ENCODE results near the gene DNAH10.

Gene DNAH10

DNA sequence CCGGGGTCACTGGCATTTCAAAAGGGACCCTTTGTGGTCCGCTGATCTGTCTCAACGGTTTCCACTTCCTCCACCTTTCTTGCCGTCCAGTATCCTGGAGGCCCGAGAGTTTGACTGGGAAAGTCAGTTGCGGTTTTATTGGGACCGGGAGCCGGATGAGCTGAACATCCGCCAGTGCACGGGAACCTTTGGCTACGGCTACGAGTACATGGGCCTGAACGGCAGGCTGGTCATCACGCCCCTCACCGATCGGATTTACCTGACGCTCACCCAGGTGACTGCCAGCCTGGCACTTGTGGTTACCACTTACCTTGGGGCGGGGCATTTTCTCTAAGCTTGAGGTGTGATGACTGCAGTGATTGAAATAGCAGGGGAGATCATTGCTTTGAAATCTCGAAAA, 83.8 kb downstream of the DNAH10 start:
- DNase-seq, result no peak

DNA sequence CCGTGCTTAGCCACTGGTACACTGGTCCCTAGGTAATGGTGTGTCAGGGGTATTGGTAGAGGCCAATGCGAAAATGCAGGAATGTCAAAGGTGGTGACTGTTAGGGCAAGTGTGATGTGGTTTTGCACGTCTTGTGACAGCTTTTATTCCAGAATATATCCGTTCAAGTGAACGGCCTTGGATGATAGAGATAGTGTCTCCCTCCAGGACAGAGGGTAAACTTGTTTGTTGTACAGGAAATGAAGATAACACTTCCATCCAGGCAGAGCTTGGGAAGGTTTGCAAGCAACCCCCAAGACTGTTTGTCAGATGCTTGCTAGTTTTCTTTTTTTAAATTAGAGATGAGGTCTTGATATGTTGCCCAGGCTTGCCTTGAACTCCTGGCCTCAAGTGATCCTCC, 84.2 kb downstream of the DNAH10 start:
- no peak for DNase-seq

DNA sequence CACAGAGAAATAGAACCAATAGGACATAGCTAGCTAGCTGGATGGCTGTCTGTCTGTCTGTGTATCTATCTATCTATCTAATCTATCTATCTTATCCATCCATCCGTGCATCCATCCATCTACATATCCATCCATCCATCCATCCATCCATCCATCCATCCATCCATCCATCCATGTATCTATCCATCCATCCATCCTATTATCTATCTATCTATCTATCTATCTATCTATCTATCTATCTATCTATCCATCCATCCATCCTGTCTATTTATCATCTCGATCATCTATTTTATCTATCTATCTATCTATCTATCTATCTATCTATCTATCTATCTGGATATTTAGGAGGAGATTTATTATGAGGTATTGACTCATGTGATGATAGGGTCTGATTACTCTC, 84.9 kb downstream of the DNAH10 start:
- DNase-seq, result no peak

DNA sequence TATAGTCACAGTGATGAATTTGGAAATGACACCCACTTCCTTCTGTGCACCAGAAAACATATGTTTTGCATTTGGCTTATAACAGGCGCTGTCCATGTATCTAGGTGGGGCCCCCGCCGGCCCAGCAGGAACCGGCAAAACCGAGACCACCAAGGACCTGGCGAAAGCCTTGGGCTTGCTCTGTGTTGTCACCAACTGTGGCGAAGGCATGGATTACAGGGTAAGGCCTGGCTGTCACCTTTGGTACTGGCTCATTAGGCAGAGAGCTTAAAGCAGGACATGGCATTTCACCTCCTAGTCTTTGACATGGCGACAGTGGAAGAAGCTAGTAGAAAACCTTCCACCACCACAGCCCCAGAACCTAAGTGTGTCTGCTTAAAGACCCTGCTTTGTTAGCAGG, 85.8 kb downstream of the DNAH10 start:
- DNase-seq, result no peak

DNA sequence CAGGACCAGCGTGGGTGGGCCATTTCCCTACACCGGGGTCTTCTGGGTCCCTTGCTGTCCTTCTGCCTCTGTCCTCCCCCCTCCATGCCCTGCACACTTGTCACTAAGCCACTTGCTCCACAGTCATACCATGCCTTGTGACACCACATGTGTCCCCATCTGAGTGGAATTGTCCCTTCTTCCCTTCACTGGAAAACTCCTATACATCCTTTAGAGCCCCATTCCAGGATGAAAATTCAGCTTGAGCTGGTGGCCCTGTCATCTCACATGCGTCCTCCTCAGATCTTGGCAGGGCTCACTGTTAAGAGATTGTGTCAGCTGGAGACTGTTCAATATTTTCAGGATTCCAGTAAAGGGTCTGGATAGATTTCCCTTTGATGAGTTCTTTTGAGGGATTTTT, 87.4 kb downstream of the DNAH10 start:
- DNase-seq, result no peak

DNA sequence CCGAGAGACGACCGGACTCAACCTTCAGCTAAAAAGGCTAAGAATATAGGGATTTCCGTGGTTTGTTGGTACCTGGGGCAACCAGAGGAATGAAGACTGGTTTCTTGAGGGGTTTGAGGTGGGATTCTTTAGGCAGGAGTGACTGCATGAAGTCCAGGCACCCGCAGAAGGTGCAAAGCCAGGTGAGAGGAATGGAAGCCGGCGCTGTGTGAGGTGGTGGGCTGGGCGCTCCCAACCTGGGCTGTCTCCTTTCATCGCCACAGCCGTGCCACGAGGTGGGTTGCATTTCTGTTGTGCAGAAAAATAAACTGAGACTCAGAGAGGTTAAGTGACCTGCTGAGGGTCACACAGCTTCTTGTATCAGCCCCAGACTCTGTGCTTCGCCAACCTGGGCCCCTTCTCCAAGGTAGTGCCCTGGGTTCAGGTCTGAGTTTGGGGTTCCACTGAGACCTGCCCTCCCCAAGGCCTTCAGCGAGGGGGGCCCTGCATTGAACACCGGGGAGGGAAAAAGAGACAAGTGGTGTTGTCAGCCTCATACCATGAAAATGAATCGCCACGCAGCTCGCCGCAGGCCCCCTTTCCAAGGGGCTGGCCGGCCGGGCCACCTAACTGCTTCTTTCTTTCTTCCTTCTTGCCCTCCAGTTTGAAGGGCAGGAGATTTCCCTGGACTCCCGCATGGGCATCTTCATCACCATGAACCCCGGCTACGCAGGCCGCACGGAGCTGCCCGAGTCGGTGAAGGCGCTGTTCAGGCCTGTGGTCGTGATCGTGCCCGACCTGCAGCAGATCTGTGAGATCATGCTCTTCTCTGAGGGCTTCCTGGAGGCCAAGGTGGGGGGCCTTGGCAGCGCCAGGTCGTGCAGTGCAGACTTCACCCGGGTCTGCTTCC, 88.4 kb downstream of the DNAH10 start:
- no peak for DNase-seq

DNA sequence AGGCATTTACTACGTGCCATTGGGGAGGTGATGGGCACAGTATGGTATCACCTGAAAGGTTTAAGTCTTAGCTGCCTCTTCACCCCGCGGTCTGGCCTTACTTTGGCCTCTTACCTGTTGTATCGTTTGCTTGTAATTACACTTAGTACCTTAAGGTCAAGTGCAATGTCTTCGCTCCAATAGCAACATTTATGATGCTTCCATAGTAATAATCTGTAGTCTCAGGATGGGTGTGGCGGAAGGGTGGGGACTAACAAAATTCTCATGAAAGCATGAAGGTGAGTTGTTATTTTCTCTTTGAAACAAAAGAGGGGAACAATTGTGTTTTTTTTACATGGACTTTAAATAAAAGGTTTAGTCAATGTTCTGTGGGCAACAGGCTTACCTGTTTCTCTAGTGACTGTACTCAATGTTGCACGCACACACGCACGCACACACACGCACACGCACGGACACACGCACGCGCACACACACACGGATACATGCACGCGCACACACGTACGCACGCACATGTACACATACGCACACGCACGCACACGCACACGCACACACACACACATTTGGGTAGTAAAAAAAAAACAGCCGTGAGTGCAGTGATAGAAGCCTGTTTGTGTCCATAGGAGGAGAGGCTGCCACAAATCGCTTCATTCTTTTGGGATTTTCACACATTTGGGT, 91.4 kb downstream of the DNAH10 start:
- no peak for DNase-seq

DNA sequence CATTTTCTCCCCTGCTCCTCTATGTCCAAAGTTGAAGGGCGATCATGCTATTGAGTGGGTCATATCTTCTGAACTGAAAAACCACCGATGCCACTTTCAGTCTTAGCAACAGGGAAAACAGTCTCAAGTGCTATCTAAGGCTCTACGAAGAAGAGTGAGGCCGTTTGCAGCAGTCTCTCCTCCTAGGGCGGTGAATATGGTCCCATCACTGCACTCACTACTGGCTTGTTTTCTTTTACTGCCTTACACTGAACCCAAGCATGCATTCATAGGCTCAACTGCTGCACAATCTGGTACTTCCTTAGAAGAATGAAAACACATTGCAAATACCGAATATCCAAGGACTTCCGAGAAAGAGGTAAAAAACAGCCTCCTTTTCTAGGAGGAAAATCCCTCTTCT, 92.1 kb downstream of the DNAH10 start:
- no peak for DNase-seq

DNA sequence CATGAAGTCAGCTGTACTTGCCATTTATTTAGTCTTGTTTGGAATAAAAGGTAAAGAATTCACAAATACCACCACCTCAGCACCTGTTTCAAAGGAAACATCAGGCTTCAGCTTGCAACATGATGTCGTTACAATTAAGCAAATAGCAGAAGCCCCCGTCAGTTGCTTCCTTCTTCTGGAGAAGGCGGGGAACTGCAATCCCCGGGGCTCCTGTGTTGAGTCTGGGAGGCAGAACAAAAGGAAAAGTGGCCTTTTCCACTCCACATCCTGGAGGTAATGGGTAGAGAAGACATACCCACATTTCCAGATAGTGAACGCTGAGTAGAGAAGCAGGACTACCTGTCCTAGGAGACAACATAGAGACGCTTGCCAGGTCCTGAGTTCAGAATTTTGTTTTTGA, 92.8 kb downstream of the DNAH10 start:
- no peak for DNase-seq

DNA sequence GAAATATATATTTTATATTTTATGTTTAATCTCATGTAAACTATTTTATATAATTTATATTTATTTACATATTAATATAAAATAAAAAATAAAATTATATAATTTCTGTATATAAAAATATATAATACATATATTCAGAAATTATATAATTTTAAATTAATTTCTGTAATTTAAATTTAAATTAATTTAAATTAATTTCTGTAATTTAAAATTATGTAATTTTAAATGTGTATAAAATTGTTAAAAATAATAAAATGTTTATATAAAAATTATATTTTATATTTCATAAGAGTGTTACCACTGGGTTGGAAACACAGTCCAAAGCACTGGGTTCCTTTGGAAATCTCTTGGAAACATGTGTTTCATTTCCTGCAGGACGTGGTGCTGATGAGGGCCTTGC, 94.6 kb downstream of the DNAH10 start:
- DNase-seq, result no peak

DNA sequence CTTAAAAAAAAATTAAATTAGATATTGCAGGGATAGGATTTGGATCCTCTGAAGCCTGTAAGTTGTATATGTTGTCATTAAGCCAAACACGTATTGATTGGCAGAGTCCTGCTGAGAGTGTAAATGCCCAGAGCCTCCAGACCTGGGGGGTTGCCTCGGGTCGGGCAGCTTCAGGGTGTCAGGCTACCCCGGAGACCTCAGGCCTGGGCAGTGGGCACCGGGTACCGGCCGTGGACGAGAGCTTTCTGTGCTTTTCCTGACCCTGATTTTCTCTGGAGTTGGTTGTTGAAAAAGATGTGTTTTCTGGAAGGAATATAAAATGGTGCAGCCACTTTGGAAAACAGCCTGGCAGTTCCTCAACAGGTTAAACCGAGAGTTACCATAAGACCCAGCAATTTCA, 96.1 kb downstream of the DNAH10 start:
- no peak for DNase-seq

DNA sequence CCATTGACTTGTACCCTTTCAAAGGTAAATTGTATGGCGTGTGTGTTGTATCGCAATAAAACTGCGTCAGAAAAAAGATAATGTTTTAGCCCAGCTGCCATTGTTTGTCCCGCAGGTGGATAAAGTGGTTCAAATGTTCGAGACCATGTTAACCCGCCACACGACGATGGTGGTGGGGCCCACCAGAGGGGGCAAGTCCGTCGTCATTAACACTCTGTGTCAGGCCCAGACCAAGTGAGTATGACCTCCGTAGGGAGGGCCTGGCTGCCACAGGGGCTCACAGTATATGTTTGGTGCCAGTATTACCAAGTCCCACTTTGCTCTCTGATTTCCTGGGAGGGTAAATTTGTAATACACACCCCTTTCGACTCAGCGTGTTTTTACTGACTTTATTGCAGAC, 96.9 kb downstream of the DNAH10 start:
- no peak for DNase-seq

DNA sequence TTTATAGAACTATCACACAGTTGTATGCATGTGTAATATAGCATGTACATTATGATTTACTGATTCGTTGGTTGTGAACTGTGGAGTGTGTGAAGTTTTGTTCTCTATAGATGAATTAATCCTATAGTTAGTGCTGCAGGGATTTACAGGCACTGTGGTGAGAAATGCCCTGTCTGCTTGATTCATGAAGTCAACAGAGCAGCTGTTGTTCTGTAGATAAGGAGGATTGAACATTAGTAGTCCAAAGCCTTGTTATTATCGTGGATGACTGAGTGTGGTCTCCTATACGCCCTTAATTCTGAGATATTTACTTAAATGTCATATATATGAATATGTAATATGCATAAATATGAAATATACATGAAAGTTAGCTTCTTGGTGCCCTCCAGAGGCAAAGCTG, 98.3 kb downstream of the DNAH10 start:
- DNase-seq, result no peak

DNA sequence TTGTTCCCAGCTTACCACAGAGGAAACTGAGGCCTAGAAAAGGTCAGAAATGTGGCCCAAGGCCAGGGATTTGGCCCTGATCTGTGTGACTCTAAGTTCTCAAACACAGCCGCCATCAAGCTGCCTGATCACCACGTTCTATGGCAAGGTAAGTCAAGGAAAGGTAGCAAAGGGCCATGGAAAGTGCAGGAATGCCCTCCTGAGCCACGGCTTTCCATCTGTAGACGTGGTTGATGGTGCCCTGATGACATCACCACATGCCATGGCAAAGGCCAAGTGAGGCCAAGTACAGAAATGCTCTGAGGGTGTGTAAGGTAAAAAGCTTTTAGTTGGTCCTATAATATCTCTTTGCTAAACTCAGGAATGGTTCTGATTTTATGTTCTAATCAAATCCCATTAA, 99.3 kb downstream of the DNAH10 start:
- DNase-seq, result no peak

DNA sequence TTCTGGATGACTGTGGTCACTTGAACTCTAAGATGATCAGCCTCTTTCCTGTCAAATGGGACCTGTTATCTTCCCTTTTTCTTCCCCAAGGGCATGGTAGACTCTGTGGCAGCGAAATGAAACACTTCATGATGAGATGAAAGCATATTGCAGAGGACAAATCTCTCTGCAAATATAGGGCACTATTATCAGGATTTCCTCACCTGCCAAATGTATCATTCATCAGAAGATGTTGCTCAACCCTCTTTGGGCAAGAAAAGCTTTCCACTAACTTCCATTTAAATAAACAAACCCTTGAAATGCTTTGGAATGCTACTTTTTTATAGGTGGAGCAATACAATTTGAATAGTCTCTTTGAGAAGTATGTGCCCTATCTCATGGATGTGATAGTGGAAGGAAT, 105.0 kb downstream of the DNAH10 start:
- no peak for DNase-seq

DNA sequence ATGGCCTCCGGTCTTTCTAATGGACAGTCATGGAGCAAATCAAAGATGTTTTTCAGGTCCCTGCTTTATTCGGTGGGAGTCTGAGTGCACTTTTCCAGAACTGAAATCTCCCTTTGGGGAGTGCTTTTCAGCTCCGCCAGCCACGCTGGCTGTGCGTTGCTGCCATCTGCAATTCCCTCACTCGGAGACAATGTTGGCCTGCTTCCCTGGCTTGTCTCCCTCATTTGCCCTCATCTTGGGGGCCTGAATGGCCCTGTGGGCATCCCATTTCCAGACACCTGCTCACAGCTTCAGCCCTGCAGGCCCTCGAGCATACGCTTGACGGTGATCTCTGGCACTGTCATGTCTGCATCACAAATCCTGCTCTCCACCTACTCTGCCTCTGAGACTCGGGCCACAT, 106.7 kb downstream of the DNAH10 start:
- no peak for DNase-seq

DNA sequence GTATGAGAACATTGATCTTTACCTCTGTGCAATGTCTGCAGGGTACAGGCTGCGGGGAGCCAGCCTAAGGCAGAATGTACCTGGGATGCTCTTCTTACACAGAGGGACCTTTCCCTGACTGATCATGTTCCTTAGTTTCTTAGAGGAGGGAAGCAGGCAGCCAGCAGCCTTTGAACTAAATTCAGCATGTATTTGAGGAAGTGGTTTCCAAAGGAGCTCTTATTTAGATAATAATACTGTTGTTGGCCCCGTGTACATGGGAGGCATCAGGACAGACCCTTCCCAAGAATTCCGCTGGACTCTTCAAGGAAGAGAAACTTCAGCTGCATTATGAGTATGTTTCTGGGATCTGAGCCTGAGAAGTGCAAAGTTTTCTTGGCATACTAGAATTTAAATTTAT, 111.7 kb downstream of the DNAH10 start:
- no peak for DNase-seq

DNA sequence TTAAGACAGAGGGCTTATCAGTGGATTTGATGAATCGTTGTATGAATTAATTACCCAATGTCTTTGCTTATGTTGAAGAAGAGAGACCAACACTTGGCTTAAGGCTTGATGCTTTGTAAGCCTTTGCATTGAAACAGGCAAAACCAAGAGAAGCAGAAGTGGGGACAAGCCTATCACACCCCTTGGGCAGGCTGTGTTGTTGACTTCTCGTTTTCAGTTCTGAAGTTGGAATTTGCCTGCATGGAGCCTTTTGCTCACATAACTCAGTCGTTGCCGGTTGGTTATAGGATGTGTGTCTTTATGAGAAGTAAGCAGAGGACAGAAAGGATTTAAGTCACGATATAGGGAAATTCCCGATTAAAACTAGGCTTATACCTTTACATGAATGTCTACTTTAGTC, 115.9 kb downstream of the DNAH10 start:
- DNase-seq, result no peak

DNA sequence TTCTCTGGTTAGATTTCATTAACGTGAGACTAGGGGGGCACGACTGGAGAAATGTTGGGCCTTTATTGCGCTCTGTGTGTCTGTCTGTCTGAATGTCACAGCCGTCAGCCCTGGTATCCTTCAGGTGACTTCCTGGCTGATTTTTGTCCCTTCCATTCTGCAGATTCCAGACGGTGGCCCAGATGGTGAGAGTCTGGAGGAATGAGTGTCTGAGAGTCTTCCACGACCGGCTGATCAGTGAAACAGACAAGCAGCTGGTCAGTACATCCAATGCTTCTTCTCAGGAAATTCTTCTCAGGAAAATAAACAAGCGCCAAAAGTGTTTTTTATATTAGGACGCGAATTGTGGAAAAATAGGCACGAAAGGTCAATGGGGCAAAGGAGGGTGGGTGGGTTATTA, 117.0 kb downstream of the DNAH10 start:
- no peak for DNase-seq

DNA sequence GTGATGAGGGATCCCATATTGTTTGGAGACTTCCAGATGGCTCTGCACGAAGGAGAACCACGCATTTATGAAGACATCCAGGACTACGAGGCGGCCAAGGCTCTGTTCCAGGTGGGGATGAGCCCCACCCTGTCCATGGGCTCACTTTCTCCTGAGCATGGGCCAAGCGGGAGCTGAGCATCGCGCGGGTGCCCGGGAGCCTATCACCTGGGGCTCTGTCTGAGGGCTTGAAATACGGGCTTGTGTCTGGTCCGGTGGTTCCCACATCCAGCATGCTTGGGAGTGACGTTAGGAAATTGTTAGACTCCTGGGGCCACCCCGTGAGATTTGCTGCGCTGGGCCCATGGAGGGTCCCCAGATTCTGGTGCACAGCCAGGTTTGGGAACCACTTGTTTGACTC, 117.6 kb downstream of the DNAH10 start:
- DNase-seq, result no peak

DNA sequence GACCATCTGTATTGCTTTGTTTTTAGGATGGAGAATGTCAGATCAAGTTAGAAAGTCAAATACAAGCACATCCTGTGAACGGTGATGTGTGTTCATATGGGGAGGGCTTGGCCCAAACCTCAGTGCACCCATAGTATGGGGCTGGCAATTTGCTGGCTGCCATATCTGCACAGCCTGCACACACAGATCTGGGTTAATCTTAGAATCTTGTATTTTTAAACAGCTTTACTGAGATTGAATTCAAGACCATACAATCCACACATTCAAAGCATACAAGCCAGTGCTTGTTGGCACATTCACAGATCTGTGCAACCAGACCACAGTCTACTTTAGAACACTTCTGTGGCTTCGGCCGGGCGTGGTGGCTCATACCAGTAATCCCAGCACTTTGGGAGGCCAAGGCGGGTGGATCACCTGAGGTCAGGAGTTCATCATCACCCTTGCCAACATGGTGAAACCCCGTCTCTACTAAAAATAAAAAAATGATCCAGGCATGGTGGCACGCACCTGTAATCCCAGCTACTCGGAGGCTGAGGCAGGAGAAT, 120.1 kb downstream of the DNAH10 start:
- DNase-seq, result no peak

DNA sequence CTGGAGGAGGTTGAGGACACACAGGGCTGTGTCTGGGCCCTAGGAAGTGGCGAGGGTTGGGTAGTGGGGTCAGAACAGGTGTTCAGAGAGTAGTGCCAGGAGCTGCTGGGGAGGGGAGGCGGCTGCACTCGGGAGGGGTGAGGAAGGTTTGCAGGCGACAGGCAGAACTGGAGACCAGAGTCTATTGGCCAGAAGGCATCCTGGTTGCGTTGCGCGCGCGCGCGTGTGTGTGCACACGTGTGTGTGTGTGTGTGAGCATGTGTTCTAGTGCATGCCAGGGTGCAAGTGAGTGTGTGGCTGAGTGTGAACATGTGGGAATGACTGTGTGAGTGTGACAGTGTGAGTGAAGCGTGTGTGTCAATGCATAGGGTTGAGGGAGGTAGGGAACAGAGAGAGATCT, 124.2 kb downstream of the DNAH10 start:
- no peak for DNase-seq

DNA sequence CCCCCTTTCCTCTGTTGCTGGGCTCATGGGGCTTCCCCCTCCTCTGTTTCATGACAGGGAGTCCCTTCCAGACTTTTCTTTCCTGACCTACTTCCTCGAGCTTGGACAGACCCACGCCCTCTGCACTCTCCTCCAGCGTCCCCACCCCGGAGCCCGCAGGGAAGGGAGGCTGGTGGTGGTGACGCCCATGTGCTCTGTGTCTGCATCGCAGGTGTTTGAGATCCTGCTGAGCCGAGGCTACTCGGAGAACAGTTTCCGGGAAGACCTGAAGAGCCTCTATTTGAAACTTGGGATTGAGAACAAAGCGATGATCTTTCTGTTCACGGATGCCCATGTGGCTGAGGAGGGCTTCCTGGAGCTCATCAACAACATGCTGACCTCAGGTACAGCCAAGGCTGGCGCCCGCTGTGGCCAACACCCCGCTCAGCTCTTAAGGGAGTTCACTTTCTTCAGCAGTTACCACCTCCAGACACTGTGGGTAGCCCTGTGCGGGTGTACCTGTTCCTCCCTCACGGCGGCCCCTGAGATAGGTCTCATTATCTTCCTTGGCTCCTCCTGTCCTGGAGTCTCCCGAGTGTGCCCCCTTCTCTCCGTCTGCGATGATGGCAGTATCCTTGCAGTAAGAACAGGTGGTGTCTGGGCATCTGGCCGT, 125.0 kb downstream of the DNAH10 start:
- no peak for DNase-seq

DNA sequence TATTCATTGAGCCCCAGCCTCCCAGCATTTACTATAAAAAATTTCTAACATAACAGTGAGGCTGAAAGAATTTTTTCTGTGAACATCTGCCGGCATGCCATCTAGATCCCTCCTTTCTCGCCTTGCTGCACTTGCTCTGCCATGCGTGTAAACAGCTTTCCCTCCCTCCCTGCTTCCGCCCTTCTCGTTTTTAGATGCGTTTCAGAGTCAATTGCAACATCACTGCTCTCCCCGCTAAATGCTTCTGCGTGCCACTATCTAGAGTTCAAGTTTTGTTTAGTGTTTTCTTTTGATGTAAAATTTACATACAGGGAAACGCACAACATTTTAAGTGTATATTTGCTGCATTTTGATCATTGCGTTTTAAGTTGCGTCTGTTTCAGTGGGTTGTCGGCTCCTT, 126.9 kb downstream of the DNAH10 start:
- no peak for DNase-seq

All from activated naive CD4-positive, alpha-beta T cell treated with anti-CD3 and anti-CD28 coated beads, Interleukin-2, amount 50 U/mL, for 16 hours (primary cell).